CD8-positive, alpha-beta memory T cell (primary cell): ENCODE data around the gene EVL. TPM values are rescaled to one million over a fixed set of nuclear protein-coding genes. Genes with fewer than 3 reads are reported as not detected.

Experiments used
- CTCF ChIA-PET: fragments of 350-600 bp; sonication (Branson Sonifier 250); formaldehyde crosslinking; loops from one replicate; lab custom pipeline; 2021; ENCODE audit warnings: antibody characterized with exemption; lab: Charles Lee
- POLR2A ChIA-PET: fragments of 350-600 bp; sonication (Branson Sonifier 250); formaldehyde crosslinking; loops from one replicate; lab custom pipeline; 2021; ENCODE audit warnings: antibody characterized with exemption; lab: Charles Lee
- DNase-seq, 5 donors: peaks; one replicate each; pipeline versions ENCODE4 v3.0.0 to v3.0.0-alpha.2; 2020 to 2022; ENCODE audit warnings: mixed read lengths in 1 of 5
- H3K27ac ChIP-seq: one replicate; pipeline ENCODE4 v1.7.0; 2013; ENCODE audit warnings: low read depth, mild to moderate bottlenecking, low read length, moderate library complexity
- H3K27me3 ChIP-seq: 2 replicates; pipeline ENCODE4 v1.7.0; 2013; ENCODE audit warnings: low read length, mild to moderate bottlenecking; ENCODE audit not compliant: insufficient read depth, poor library complexity, severe bottlenecking
- H3K36me3 ChIP-seq: 2 replicates; pipeline ENCODE4 v1.7.0; 2013; ENCODE audit warnings: mild to moderate bottlenecking, low read length, moderate library complexity; ENCODE audit not compliant: insufficient read depth
- H3K4me1 ChIP-seq: 2 replicates; pipeline ENCODE4 v1.7.0; 2013; ENCODE audit warnings: mild to moderate bottlenecking, low read length, moderate library complexity; ENCODE audit not compliant: insufficient read depth
- H3K4me3 ChIP-seq: 2 replicates; pipeline ENCODE4 v1.7.0; 2013; ENCODE audit warnings: mild to moderate bottlenecking, low read length
- H3K9me3 ChIP-seq: 2 replicates; pipeline ENCODE4 v1.7.0; 2013; ENCODE audit warnings: mild to moderate bottlenecking, low read length
- H3K27ac Mint-ChIP-seq, 8 donors: one replicate each; pipeline ENCODE4 v1.8.0; 2020 to 2021; ENCODE audit warnings: mixed read lengths in 8 of 8, mild to moderate bottlenecking in 6 of 8, inconsistent platforms in 3 of 8, moderate library complexity in 3 of 8
- H3K27me3 Mint-ChIP-seq, 2 donors: one replicate each; pipeline ENCODE4 v1.8.0; 2020 to 2021; ENCODE audit warnings: mixed read lengths in 2 of 2, mild to moderate bottlenecking in 1 of 2, moderate library complexity in 1 of 2
- H3K36me3 Mint-ChIP-seq, 3 donors: one replicate each; pipeline ENCODE4 v1.8.0; 2020 to 2021; ENCODE audit warnings: mixed read lengths in 3 of 3, inconsistent platforms in 1 of 3, mild to moderate bottlenecking in 1 of 3
- H3K4me1 Mint-ChIP-seq, 3 donors: one replicate each; pipeline ENCODE4 v1.8.0; 2020 to 2021; ENCODE audit warnings: mixed read lengths in 3 of 3, inconsistent platforms in 1 of 3, mild to moderate bottlenecking in 1 of 3
- H3K4me3 Mint-ChIP-seq, 7 donors: one replicate each; pipeline ENCODE4 v1.8.0; 2020 to 2021; ENCODE audit warnings: mixed read lengths in 7 of 7, mild to moderate bottlenecking in 6 of 7, moderate library complexity in 4 of 7, inconsistent platforms in 2 of 7
- H3K9me3 Mint-ChIP-seq, 5 donors: one replicate each; pipeline ENCODE4 v1.8.0; 2020 to 2022; ENCODE audit warnings: mixed read lengths in 5 of 5, mild to moderate bottlenecking in 3 of 5, moderate library complexity in 2 of 5, inconsistent platforms in 1 of 5
- polyA plus RNA-seq: library from polyadenylated mRNA; unstranded; fragments of 300-500 nt; fragmentation: Illumina TruSeq; gene quantifications from one replicate; pipeline ENCODE4 v1.2.3, GENCODE V29; 2021
- total RNA-seq, 2 experiments: library from RNA; stranded (reverse); gene quantifications; one replicate each; pipeline ENCODE4 v1.2.3, GENCODE V29; 2021

EVL gene
- total and polyA plus RNA-seq, 3 experiments from 2014 or later, result 129 to 228 (median 218) TPM

DNA sequence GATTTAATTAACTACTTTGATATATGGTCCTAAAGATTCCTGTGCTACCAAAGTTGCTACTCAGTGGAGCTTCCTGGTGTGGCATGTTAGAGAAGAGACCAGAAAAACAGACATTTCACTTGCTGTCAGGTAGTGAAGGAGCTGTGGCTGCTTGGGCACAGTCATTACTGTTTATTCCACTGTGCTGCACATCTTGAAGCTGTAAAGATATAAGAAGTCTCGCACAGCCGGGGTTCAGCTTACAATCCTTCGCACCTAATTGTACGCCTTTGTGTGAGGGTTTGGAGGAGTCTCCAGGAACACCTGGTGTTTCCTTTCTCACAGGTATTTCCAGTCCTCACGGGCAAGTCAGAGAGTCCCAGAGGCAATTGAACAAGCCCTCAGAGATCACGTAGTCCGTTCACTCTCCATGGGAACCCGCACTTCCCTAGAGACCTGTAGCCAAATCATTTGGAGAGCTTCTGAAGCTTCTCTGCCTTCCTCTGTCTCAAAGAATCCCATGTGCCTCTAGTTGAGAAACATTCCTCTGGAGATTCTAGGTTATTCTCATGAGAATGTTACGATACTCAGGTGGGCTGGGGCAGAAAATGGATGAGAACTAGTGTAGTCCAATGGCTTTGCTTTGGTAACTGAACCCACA, 4.1 kb downstream of the EVL start:
- H3K27ac Mint-ChIP-seq, result peak overlapping the region; percentile 90 to 100 (median 99)
- H3K4me3 ChIP-seq, result peak overlapping the region; percentile 69
- H3K4me1 Mint-ChIP-seq, result peaks cover 73 to 83% (median 80%) of the 10 kb centered on the region in 3 donors
- H3K4me1 ChIP-seq, result peaks cover 68% of the 10 kb centered on the region
- H3K4me3 Mint-ChIP-seq, result peak overlapping the region; percentile 84 to 100 (median 99)
- H3K27ac ChIP-seq, result peak overlapping the region; percentile 84
- DNase-seq, result peak in 1 of 5 donors; percentile 56
- H3K27me3 Mint-ChIP-seq, result peaks cover 0 to 2% of the 10 kb centered on the region in 2 donors
- H3K36me3 Mint-ChIP-seq, result peaks cover 19 to 81% (median 31%) of the 10 kb centered on the region in 3 donors
- no peaks in the 10 kb centered on the region for H3K27me3 ChIP-seq
- CTCF ChIA-PET, result interaction anchor here (1.2 to 58.3 kb wide), 5 partner anchors 3 to 172 kb away, joined by 3 to 1568 read pairs (median 60); partner anchors contain the start of gene EVL
- POLR2A ChIA-PET, result interaction anchor here (0.7 to 12.8 kb wide), 7 partner anchors 8 to 588 kb away, joined by 3 to 274 read pairs (median 4); partner anchors contain the start of genes CCNK and SETD3
- no peaks in the 10 kb centered on the region for H3K9me3 ChIP-seq
- peaks cover 12% of the 10 kb centered on the region for H3K36me3 ChIP-seq
- no peaks in the 10 kb centered on the region for H3K9me3 Mint-ChIP-seq

- peaks cover 74 to 83% (median 80%) of the 10 kb centered on the region in 3 donors for H3K4me1 Mint-ChIP-seq
- Histone ChIP-seq H3K27me3 (no peaks in the 10 kb centered on the region), H3K27ac (peak overlapping the region; percentile 43), H3K4me1 (peaks cover 70% of the 10 kb centered on the region), H3K36me3 (peaks cover 22% of the 10 kb centered on the region), H3K9me3 (no peaks in the 10 kb centered on the region), H3K4me3 (peak overlapping the region; percentile 33)
- H3K27me3 Mint-ChIP-seq, result peaks cover 0 to 2% of the 10 kb centered on the region in 2 donors
- H3K27ac Mint-ChIP-seq, result peak overlapping the region; percentile 88 to 100 (median 99)
- DNase-seq, result peak in 3 of 5 donors; percentile 65 to 81 (median 68)
- peaks cover 22 to 90% (median 38%) of the 10 kb centered on the region in 3 donors for H3K36me3 Mint-ChIP-seq
- ChIA-PET POLR2A (interaction anchor here (0.8 to 12.8 kb wide), 5 partner anchors 8 to 36 kb away, joined by 3 to 274 read pairs (median 11); no protein-coding TSS in a partner anchor), CTCF (interaction anchor here (1.2 to 58.3 kb wide), 6 partner anchors 2 to 171 kb away, joined by 3 to 1568 read pairs (median 33); partner anchors contain the start of gene EVL)
- peak overlapping the region; percentile 84 to 100 (median 99) for H3K4me3 Mint-ChIP-seq
- no peaks in the 10 kb centered on the region for H3K9me3 Mint-ChIP-seq
These were observed 5.1 kb downstream of the EVL start for GRCh38 chr14:100070310-100070709.

DNA sequence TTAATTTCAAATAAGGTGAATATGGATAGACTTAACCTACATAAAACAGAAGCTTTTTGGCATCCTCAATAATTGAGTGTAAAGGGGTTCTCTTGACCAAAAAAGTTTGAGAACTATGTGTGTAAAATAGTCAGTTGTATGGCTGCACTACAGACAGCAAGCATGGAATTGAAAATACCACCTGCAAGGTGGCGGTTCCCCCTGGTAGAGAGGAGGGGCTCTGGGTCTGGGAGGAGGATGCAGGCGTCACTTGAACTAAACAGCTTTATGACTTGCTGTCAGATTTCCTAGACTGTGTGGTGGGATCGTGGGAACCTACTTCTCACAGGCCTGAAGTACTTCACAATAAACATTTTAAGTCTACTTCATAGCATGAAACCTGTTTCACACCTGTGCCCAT, 6.3 kb downstream of the EVL start:
- H3K4me1 ChIP-seq, result peaks cover 83% of the 10 kb centered on the region

DNA sequence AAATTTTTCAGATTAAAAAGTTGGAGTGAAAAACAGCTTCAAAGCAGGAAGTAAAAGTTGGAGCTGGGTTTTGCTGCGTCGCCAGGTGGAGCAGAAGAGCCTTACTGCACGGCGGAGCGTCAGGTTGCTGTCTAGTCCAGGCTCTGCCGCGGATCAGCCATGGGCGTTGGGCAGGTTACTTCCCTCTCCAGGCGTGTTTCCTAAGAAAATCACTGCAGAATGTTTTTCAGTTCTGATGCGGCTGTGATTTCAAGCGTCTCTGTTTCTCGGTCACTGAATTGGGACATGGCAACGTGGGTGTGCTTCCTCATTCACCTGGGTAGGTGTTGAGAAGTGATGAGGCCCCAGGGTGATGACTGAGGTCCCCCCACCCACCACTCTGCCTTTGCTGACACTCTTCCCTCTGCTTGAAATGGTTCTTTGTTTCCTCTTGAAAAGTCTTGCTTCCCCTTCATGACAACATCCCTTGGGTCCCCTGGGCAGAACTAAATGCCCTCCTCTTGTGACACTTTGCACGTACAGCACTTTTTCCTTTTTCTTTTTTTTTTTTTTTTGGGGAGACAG, 7.6 kb downstream of the EVL start:
- Mint-ChIP-seq H3K4me1 (peaks cover 93 to 100% (median 99%) of the 10 kb centered on the region in 3 donors), H3K27ac (peak overlapping the region; percentile 84 to 100 (median 96))
- POLR2A ChIA-PET, result interaction anchor here (0.5 to 12.8 kb wide), 10 partner anchors 7 to 102 kb away, joined by 3 to 274 read pairs (median 4); partner anchors contain the start of gene EVL

More for the DNA sequence above, 6.3 kb downstream of the EVL start:
- CTCF ChIA-PET, result interaction anchor here (0.7 to 58.3 kb wide), 4 partner anchors 1 to 121 kb away, joined by 3 to 1568 read pairs (median 814); partner anchors contain the start of gene EVL
- peak overlapping the region; percentile 61 to 100 (median 83) for H3K4me3 Mint-ChIP-seq
- Histone ChIP-seq H3K9me3 (no peaks in the 10 kb centered on the region), H3K36me3 (peaks cover 25% of the 10 kb centered on the region), H3K27ac (no peak overlapping the region), H3K27me3 (no peaks in the 10 kb centered on the region), H3K4me3 (peak overlapping the region; percentile 18)
- peak in 3 of 5 donors; percentile 33 to 63 (median 55) for DNase-seq
- H3K27ac Mint-ChIP-seq, result peak overlapping the region; percentile 57 to 100 (median 95)
- H3K27me3 Mint-ChIP-seq, result peaks cover 0 to 1% of the 10 kb centered on the region in 2 donors
- peaks cover 86 to 94% (median 92%) of the 10 kb centered on the region in 3 donors for H3K4me1 Mint-ChIP-seq
- H3K9me3 Mint-ChIP-seq, result no peaks in the 10 kb centered on the region
- POLR2A ChIA-PET, result interaction anchor here (2.8 to 12.8 kb wide), 3 partner anchors 8 to 35 kb away, joined by 11 to 274 read pairs (median 106); no protein-coding TSS in a partner anchor
- peaks cover 22 to 89% (median 43%) of the 10 kb centered on the region in 3 donors for H3K36me3 Mint-ChIP-seq

DNA sequence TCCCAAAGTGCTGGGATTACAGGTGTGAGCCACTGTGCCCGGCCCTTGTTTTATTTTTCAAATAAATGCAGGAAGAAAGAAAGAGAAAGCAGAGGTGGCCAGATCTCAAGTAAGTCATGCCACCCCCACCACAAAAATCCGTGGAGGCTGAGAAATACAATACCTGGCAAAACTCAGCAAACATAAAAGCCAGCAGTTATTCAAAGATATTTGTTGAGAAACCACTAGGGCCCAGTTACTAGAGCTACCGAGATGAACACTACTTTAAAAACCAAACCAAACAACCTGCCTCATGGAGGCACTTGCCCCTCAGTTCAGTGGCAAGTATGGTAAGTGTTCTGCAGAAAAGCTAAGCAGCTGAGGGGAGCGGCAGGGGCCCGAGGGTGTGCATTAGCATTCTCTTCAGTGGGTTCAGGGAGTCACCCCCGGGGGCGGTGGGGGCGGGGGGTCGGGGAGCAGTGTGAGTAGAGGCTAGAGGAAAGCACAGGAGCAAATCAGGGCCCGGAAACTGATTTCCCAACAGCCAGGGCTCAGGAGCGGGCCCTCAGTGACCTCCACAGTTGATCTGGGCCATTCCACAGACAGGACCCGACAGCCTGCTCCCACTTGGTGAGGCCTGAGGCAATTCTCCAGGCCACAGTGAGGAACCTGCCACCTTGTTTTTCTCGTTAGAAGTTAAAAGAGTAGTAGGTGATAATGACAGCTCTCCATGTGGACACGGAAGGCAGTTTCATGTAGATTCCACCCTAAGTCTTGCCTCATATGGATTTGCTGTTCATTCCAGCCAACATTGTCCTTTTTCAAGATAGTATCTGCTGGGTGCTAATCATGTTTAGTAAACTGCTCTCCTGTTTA, 8.6 kb downstream of the EVL start:
- ChIA-PET POLR2A (interaction anchor here (0.6 to 2.2 kb wide), 5 partner anchors 8 to 101 kb away, joined by 3 to 7 read pairs (median 4); partner anchors contain the start of gene EVL), CTCF (interaction anchor here (1.8 to 58.3 kb wide), 3 partner anchors 1 to 119 kb away, joined by 6 to 1568 read pairs (median 1568); partner anchors contain the start of gene EVL)
- Mint-ChIP-seq H3K27me3 (peaks cover 0 to 1% of the 10 kb centered on the region in 2 donors), H3K36me3 (peaks cover 18 to 82% (median 38%) of the 10 kb centered on the region in 3 donors), H3K4me1 (peaks cover 93 to 100% (median 99%) of the 10 kb centered on the region in 3 donors), H3K9me3 (no peaks in the 10 kb centered on the region), H3K4me3 (peak overlapping the region; percentile 70 to 100 (median 85)), H3K27ac (peak overlapping the region; percentile 84 to 100 (median 98))
- Histone ChIP-seq H3K4me3 (peak overlapping the region; percentile 50), H3K27me3 (no peaks in the 10 kb centered on the region), H3K9me3 (no peaks in the 10 kb centered on the region), H3K36me3 (peaks cover 25% of the 10 kb centered on the region), H3K4me1 (peaks cover 93% of the 10 kb centered on the region), H3K27ac (peak overlapping the region; percentile 20)
- no peak for DNase-seq

More for the DNA sequence above, 7.6 kb downstream of the EVL start:
- H3K4me1 ChIP-seq, result peaks cover 90% of the 10 kb centered on the region
- H3K36me3 Mint-ChIP-seq, result peaks cover 22 to 87% (median 38%) of the 10 kb centered on the region in 3 donors
- H3K4me3 Mint-ChIP-seq, result peak overlapping the region; percentile 70 to 100 (median 85)
- no peaks in the 10 kb centered on the region for H3K27me3 ChIP-seq
- H3K36me3 ChIP-seq, result peaks cover 25% of the 10 kb centered on the region
- H3K9me3 ChIP-seq, result no peaks in the 10 kb centered on the region
- CTCF ChIA-PET, result interaction anchor here (0.6 to 58.3 kb wide), 5 partner anchors 0 to 119 kb away, joined by 3 to 1568 read pairs (median 60); partner anchors contain the start of gene EVL
- peak; percentile 49 to 77 (median 62) for DNase-seq
- H3K4me3 ChIP-seq, result peak overlapping the region; percentile 50
- no peaks in the 10 kb centered on the region for H3K9me3 Mint-ChIP-seq
- H3K27ac ChIP-seq, result peak overlapping the region; percentile 20
- H3K27me3 Mint-ChIP-seq, result peaks cover 0 to 1% of the 10 kb centered on the region in 2 donors

- Histone ChIP-seq H3K9me3 (no peaks in the 10 kb centered on the region), H3K27me3 (no peaks in the 10 kb centered on the region), H3K4me1 (peaks cover 94% of the 10 kb centered on the region), H3K27ac (peak overlapping the region; percentile 22), H3K4me3 (peak overlapping the region; percentile 17), H3K36me3 (peaks cover 26% of the 10 kb centered on the region)
- Mint-ChIP-seq H3K36me3 (peaks cover 23 to 79% (median 38%) of the 10 kb centered on the region in 3 donors), H3K4me1 (peaks cover 93 to 100% (median 99%) of the 10 kb centered on the region in 3 donors), H3K4me3 (peak overlapping the region; percentile 57 to 90 (median 85)), H3K27me3 (peaks cover 0 to 1% of the 10 kb centered on the region in 2 donors), H3K27ac (peak overlapping the region; percentile 84 to 100 (median 96)), H3K9me3 (no peaks in the 10 kb centered on the region)
- POLR2A ChIA-PET, result interaction anchor here (1.2 to 10.0 kb wide), 4 partner anchors 8 to 34 kb away, joined by 3 to 274 read pairs (median 6); partner anchors contain the start of gene EVL
- DNase-seq, result peak in 2 of 5 donors; percentile 18 to 49
- CTCF ChIA-PET, result interaction anchor here (1.8 to 58.3 kb wide), 3 partner anchors 2 to 118 kb away, joined by 6 to 1568 read pairs (median 1568); partner anchors contain the start of gene EVL
These were observed 9.3 kb downstream of the EVL start for GRCh38 chr14:100074431-100075100.
